ENCODE measurements around the gene OR5H15. TPM values are rescaled to one million over a fixed set of nuclear protein-coding genes. Genes with fewer than 3 reads are reported as not detected.

The OR5H15 gene
- total and polyA plus RNA-seq, 4 donors = not detected

Other genes starting within 250 kb of the OR5H15 start
- 10 to 100 TPM; 26.8 to 41.3 TPM for gene RIOX2, start 194.3 kb upstream of the OR5H15 start, total RNA-seq
- gene RIOX2, start 194.3 kb upstream of the OR5H15 start, polyA plus RNA-seq = 10 to 100 TPM; 16.3 to 17.6 TPM
- gene GABRR3, start 131.4 kb upstream of the OR5H15 start, total RNA-seq = under 1 TPM in 1 of 2 donors, not detected in 1; 0.09 TPM
- not detected for gene GABRR3, start 131.4 kb upstream of the OR5H15 start, polyA plus RNA-seq
- not detected for gene OR5AC2, start 79.5 kb upstream of the OR5H15 start, total RNA-seq
- gene OR5AC2, start 79.5 kb upstream of the OR5H15 start, polyA plus RNA-seq = not detected
- gene OR5H1, start 36.0 kb upstream of the OR5H15 start, total RNA-seq = not detected
- gene OR5H1, start 36.0 kb upstream of the OR5H15 start, polyA plus RNA-seq = not detected
- gene OR5H14, start 19.2 kb upstream of the OR5H15 start, total RNA-seq = not detected
- not detected for gene OR5H14, start 19.2 kb upstream of the OR5H15 start, polyA plus RNA-seq
- not detected for gene OR5H6, start 97.5 kb downstream of the OR5H15 start, total RNA-seq
- not detected for gene OR5H6, start 97.5 kb downstream of the OR5H15 start, polyA plus RNA-seq
- not detected for gene OR5H2, start 115.8 kb downstream of the OR5H15 start, total RNA-seq
- gene OR5H2, start 115.8 kb downstream of the OR5H15 start, polyA plus RNA-seq = not detected
- not detected for gene OR5K4, start 187.2 kb downstream of the OR5H15 start, total RNA-seq
- not detected for gene OR5K4, start 187.2 kb downstream of the OR5H15 start, polyA plus RNA-seq
- gene OR5K3, start 224.0 kb downstream of the OR5H15 start, total RNA-seq = not detected
- not detected for gene OR5K3, start 224.0 kb downstream of the OR5H15 start, polyA plus RNA-seq